ENCODE measurements around the gene WHRN. TPM values are rescaled to one million over a fixed set of nuclear protein-coding genes. Genes with fewer than 3 reads are reported as not detected.

Gene WHRN
- total RNA-seq, 1 experiment from 2014 or later = 24.3 TPM

DNA sequence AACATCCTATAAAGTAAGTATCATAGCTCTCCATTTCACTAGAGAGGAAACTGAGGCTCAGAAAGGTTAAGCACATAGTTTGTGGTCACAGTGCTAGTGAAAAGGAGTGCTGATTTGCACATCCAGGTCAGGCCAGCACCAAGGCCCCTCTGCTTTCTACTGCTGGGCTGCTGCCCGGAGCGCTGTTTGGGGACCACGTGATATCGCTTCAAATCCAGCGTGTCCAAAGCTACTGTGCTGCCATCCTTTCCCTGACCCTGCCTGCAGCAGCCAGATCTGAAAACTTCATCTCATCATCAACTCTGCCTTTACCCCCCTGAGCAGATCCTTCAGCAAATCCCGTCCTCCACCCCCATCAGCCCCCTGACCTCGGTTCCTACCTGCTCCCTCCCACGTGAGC lies 76.8 kb downstream of the WHRN start (continued):
- TF ChIP-seq JUN (CRISPR knock-in tag; IDR thresholded peaks at IDR 0.05) (no peak), NFATC4 (CRISPR knock-in tag; IDR thresholded peaks at IDR 0.05) (no peak), ZBTB21 (CRISPR knock-in tag; IDR thresholded peaks at IDR 0.05; ENCODE audit: borderline replicate concordance) (no peak), ZNF671 (CRISPR knock-in tag; IDR thresholded peaks at IDR 0.05) (no peak)

DNA sequence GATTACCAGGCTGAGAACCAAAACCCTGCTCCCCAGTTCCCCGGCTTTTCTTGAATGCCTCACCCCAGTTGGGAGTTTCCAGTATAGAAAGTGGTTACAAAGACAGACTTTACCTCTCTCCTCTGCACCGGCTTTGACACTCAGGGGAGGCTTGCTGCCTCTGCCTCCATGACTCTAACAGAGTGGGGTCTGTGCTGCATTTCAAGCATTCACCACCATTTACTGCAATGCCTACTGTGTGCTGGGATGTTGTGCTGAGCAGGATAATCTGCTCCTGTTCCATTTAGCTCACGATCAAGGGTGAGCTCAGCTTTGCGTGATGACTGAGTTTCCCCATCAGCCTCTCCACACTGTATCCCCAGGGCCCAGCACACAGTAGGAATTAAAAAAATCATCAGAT lies 77.6 kb downstream of the WHRN start:
- no peaks in the 10 kb centered on the region for H3K36me3 Mint-ChIP-seq
- H3K4me1 Mint-ChIP-seq = peaks cover 13% of the 10 kb centered on the region
- H3K4me3 Mint-ChIP-seq = no peak overlapping the region
- ChIA-PET POLR2A (no interaction called here), CTCF (interaction anchor here (1.3 to 2.7 kb wide), 2 partner anchors 22 to 226 kb away, joined by 3 to 22 read pairs; no protein-coding TSS in a partner anchor)
- ATAC-seq (no peak), DNase-seq (ENCODE audit: low spot score) (no peak)
- no peak overlapping the region for H3K27ac Mint-ChIP-seq
- TF ChIP-seq PRRX2 (CRISPR knock-in tag; IDR thresholded peaks at IDR 0.05) (no peak), SOX15 (CRISPR knock-in tag; IDR thresholded peaks at IDR 0.05) (no peak), JUN (CRISPR knock-in tag; IDR thresholded peaks at IDR 0.05) (no peak), CREM (CRISPR knock-in tag; IDR thresholded peaks at IDR 0.05) (no peak), SMAD3 (CRISPR knock-in tag; IDR thresholded peaks at IDR 0.05; ENCODE audit: borderline replicate concordance) (no peak), FOXJ3 (CRISPR knock-in tag; IDR thresholded peaks at IDR 0.05; ENCODE audit: borderline replicate concordance) (no peak), CBFB (CRISPR knock-in tag; IDR thresholded peaks at IDR 0.05; ENCODE audit: low read depth) (no peak), IRF2 (CRISPR knock-in tag; IDR thresholded peaks at IDR 0.05; ENCODE audit: borderline replicate concordance, low read depth) (no peak)
- TF ChIP-seq, protein P1, sequence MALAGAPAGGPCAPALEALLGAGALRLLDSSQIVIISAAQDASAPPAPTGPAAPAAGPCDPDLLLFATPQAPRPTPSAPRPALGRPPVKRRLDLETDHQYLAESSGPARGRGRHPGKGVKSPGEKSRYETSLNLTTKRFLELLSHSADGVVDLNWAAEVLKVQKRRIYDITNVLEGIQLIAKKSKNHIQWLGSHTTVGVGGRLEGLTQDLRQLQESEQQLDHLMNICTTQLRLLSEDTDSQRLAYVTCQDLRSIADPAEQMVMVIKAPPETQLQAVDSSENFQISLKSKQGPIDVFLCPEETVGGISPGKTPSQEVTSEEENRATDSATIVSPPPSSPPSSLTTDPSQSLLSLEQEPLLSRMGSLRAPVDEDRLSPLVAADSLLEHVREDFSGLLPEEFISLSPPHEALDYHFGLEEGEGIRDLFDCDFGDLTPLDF (CRISPR knock-in tag; IDR thresholded peaks at IDR 0.05) = no peak
- TF ChIP-seq, protein P2, sequence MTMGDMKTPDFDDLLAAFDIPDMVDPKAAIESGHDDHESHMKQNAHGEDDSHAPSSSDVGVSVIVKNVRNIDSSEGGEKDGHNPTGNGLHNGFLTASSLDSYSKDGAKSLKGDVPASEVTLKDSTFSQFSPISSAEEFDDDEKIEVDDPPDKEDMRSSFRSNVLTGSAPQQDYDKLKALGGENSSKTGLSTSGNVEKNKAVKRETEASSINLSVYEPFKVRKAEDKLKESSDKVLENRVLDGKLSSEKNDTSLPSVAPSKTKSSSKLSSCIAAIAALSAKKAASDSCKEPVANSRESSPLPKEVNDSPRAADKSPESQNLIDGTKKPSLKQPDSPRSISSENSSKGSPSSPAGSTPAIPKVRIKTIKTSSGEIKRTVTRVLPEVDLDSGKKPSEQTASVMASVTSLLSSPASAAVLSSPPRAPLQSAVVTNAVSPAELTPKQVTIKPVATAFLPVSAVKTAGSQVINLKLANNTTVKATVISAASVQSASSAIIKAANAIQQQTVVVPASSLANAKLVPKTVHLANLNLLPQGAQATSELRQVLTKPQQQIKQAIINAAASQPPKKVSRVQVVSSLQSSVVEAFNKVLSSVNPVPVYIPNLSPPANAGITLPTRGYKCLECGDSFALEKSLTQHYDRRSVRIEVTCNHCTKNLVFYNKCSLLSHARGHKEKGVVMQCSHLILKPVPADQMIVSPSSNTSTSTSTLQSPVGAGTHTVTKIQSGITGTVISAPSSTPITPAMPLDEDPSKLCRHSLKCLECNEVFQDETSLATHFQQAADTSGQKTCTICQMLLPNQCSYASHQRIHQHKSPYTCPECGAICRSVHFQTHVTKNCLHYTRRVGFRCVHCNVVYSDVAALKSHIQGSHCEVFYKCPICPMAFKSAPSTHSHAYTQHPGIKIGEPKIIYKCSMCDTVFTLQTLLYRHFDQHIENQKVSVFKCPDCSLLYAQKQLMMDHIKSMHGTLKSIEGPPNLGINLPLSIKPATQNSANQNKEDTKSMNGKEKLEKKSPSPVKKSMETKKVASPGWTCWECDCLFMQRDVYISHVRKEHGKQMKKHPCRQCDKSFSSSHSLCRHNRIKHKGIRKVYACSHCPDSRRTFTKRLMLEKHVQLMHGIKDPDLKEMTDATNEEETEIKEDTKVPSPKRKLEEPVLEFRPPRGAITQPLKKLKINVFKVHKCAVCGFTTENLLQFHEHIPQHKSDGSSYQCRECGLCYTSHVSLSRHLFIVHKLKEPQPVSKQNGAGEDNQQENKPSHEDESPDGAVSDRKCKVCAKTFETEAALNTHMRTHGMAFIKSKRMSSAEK (CRISPR knock-in tag; IDR thresholded peaks at IDR 0.05; ENCODE audit: borderline replicate concordance) = no peak
- TF ChIP-seq, protein P3, sequence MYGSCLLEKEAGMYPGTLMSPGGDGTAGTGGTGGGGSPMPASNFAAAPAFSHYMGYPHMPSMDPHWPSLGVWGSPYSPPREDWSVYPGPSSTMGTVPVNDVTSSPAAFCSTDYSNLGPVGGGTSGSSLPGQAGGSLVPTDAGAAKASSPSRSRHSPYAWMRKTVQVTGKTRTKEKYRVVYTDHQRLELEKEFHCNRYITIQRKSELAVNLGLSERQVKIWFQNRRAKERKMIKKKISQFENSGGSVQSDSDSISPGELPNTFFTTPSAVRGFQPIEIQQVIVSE (CRISPR knock-in tag; IDR thresholded peaks at IDR 0.05; ENCODE audit: borderline replicate concordance) = no peak
- TF ChIP-seq, protein P4, sequence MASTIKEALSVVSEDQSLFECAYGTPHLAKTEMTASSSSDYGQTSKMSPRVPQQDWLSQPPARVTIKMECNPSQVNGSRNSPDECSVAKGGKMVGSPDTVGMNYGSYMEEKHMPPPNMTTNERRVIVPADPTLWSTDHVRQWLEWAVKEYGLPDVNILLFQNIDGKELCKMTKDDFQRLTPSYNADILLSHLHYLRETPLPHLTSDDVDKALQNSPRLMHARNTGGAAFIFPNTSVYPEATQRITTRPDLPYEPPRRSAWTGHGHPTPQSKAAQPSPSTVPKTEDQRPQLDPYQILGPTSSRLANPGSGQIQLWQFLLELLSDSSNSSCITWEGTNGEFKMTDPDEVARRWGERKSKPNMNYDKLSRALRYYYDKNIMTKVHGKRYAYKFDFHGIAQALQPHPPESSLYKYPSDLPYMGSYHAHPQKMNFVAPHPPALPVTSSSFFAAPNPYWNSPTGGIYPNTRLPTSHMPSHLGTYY (CRISPR knock-in tag; IDR thresholded peaks at IDR 0.05) = no peak
- TF ChIP-seq, protein P5, sequence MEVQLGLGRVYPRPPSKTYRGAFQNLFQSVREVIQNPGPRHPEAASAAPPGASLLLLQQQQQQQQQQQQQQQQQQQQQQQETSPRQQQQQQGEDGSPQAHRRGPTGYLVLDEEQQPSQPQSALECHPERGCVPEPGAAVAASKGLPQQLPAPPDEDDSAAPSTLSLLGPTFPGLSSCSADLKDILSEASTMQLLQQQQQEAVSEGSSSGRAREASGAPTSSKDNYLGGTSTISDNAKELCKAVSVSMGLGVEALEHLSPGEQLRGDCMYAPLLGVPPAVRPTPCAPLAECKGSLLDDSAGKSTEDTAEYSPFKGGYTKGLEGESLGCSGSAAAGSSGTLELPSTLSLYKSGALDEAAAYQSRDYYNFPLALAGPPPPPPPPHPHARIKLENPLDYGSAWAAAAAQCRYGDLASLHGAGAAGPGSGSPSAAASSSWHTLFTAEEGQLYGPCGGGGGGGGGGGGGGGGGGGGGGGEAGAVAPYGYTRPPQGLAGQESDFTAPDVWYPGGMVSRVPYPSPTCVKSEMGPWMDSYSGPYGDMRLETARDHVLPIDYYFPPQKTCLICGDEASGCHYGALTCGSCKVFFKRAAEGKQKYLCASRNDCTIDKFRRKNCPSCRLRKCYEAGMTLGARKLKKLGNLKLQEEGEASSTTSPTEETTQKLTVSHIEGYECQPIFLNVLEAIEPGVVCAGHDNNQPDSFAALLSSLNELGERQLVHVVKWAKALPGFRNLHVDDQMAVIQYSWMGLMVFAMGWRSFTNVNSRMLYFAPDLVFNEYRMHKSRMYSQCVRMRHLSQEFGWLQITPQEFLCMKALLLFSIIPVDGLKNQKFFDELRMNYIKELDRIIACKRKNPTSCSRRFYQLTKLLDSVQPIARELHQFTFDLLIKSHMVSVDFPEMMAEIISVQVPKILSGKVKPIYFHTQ (CRISPR knock-in tag; IDR thresholded peaks at IDR 0.05) = no peak
- TF ChIP-seq, protein P6, sequence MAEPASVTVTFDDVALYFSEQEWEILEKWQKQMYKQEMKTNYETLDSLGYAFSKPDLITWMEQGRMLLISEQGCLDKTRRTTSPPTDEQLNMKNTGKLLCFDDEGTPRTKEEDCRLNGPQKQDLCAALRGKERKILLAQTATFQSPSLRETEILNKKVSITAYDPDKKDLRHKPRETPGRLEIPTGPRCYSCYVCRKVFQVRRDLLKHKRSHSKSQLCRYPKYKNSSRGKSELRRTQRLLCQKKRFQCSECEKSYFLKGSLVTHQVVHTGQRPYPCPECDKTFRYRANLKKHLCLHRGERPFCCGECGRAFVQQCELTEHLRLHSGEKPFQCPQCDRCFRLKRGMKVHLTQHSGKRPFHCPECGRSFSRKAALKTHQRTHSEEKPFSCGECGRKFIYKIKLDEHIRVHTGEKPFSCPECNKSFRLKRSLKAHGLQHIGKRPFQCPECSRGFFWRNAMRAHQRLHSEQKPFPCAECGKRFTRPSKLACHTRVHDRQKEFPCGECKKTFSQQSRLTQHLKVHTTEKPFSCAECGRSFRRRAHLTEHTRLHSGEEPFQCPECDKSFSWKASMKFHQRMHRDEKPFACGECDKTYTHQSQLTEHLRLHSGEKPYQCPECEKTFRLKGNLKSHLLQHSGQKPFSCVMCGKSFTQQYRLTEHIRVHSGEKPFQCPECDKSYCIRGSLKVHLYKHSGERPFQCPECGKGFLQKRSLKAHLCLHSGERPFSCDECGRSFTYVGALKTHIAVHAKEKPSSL (CRISPR knock-in tag; conservative IDR thresholded peaks at IDR 0.05) = no peak
- TF ChIP-seq, protein P7, sequence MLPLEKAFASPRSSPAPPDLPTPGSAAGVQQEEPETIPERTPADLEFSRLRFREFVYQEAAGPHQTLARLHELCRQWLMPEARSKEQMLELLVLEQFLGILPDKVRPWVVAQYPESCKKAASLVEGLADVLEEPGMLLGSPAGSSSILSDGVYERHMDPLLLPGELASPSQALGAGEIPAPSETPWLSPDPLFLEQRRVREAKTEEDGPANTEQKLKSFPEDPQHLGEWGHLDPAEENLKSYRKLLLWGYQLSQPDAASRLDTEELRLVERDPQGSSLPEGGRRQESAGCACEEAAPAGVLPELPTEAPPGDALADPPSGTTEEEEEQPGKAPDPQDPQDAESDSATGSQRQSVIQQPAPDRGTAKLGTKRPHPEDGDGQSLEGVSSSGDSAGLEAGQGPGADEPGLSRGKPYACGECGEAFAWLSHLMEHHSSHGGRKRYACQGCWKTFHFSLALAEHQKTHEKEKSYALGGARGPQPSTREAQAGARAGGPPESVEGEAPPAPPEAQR (CRISPR knock-in tag; IDR thresholded peaks at IDR 0.05) = no peak
- TF ChIP-seq, protein P8, sequence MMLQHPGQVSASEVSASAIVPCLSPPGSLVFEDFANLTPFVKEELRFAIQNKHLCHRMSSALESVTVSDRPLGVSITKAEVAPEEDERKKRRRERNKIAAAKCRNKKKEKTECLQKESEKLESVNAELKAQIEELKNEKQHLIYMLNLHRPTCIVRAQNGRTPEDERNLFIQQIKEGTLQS (CRISPR knock-in tag; conservative IDR thresholded peaks at IDR 0.05) = no peak
- H3K9me3 Mint-ChIP-seq = no peaks in the 10 kb centered on the region
- H3K27me3 Mint-ChIP-seq (ENCODE audit: low read depth) = no peaks in the 10 kb centered on the region
